ENCODE measurements around the gene SLC7A11. TPM values are rescaled to one million over a fixed set of nuclear protein-coding genes. Genes with fewer than 3 reads are reported as not detected.

The SLC7A11 gene
- total RNA-seq, 1 donor from 2014 or later = 9.6 TPM

GRCh38 chr4:138174981-138175794, 67.0 kb downstream of the SLC7A11 start:
- Histone ChIP-seq H3K4me2 (no peak overlapping the region), H3K9ac (no peak overlapping the region), H3F3A (ENCODE audit: low read depth) (no peaks in the 10 kb centered on the region), H2AFZ (replicated peaks) (no peak overlapping the region), H4K20me1 (ENCODE audit: low read depth) (no peaks in the 10 kb centered on the region), H3K4me1 (peaks cover 8% of the 10 kb centered on the region), H3K79me2 (ENCODE audit: low read depth) (no peaks in the 10 kb centered on the region), H3K27me3 (no peaks in the 10 kb centered on the region), H3K4me3 (no peak overlapping the region), H3K27ac (no peak overlapping the region), H3K9me3 (ENCODE audit: low read depth) (no peaks in the 10 kb centered on the region), H3K36me3 (no peaks in the 10 kb centered on the region)
- H3K4me3 Mint-ChIP-seq = no peak overlapping the region
- H3K4me1 Mint-ChIP-seq = peaks cover 6% of the 10 kb centered on the region
- H3K27ac Mint-ChIP-seq = no peak overlapping the region
- peak; percentile 18 for TF ChIP-seq CTCF (IDR thresholded peaks at IDR 0.05)
- TF ChIP-seq EZH2phosphoT487 (IDR thresholded peaks at IDR 0.05) = no peak
- H3K9me3 Mint-ChIP-seq = no peaks in the 10 kb centered on the region
- H3K27me3 Mint-ChIP-seq (ENCODE audit: insufficient read depth, low read depth) = no peaks in the 10 kb centered on the region
- peaks cover 6% of the 10 kb centered on the region for H3K36me3 Mint-ChIP-seq
- DNase-seq (ENCODE audit: low spot score) = no peak

- Histone ChIP-seq H3K9ac (no peak overlapping the region), H3K4me1 (peaks cover 20% of the 10 kb centered on the region), H3K9me3 (ENCODE audit: low read depth) (no peaks in the 10 kb centered on the region), H3K4me2 (no peak overlapping the region), H3K79me2 (ENCODE audit: low read depth) (no peaks in the 10 kb centered on the region), H4K20me1 (ENCODE audit: low read depth) (no peaks in the 10 kb centered on the region), H3K27ac (no peak overlapping the region), H3K4me3 (no peak overlapping the region), H3F3A (ENCODE audit: low read depth) (no peaks in the 10 kb centered on the region), H2AFZ (replicated peaks) (no peak overlapping the region), H3K36me3 (no peaks in the 10 kb centered on the region), H3K27me3 (no peaks in the 10 kb centered on the region)
- Mint-ChIP-seq H3K27ac (no peak overlapping the region), H3K36me3 (no peaks in the 10 kb centered on the region), H3K9me3 (no peaks in the 10 kb centered on the region), H3K4me1 (peaks cover 9% of the 10 kb centered on the region), H3K4me3 (no peak overlapping the region), H3K27me3 (ENCODE audit: insufficient read depth, low read depth) (no peaks in the 10 kb centered on the region)
- no peak for DNase-seq (ENCODE audit: low spot score)
- TF ChIP-seq EZH2phosphoT487 (IDR thresholded peaks at IDR 0.05) (no peak), CTCF (IDR thresholded peaks at IDR 0.05) (no peak), EZH2 (IDR thresholded peaks at IDR 0.05) (no peak)
Measured at GRCh38 chr4:138164208-138164607, 77.9 kb downstream of the SLC7A11 start.

- no peaks in the 10 kb centered on the region for H3F3A ChIP-seq (ENCODE audit: low read depth)
- H3K27ac Mint-ChIP-seq = no peak overlapping the region
- H3K27me3 ChIP-seq = no peaks in the 10 kb centered on the region
- H4K20me1 ChIP-seq (ENCODE audit: low read depth) = no peaks in the 10 kb centered on the region
- H3K36me3 Mint-ChIP-seq = no peaks in the 10 kb centered on the region
- no peaks in the 10 kb centered on the region for H3K79me2 ChIP-seq (ENCODE audit: low read depth)
- no peak for DNase-seq (ENCODE audit: low spot score)
- no peak overlapping the region for H3K4me3 Mint-ChIP-seq
- no peak overlapping the region for H2AFZ ChIP-seq (replicated peaks)
- H3K4me3 ChIP-seq = no peak overlapping the region
- no peaks in the 10 kb centered on the region for H3K36me3 ChIP-seq
- H3K27ac ChIP-seq = no peak overlapping the region
- no peak overlapping the region for H3K4me2 ChIP-seq
- no peak overlapping the region for H3K9ac ChIP-seq
- no peaks in the 10 kb centered on the region for H3K9me3 ChIP-seq (ENCODE audit: low read depth)
- peaks cover 20% of the 10 kb centered on the region for H3K4me1 ChIP-seq
- H3K27me3 Mint-ChIP-seq (ENCODE audit: insufficient read depth, low read depth) = no peaks in the 10 kb centered on the region
- TF ChIP-seq EZH2 (IDR thresholded peaks at IDR 0.05) (no peak), EZH2phosphoT487 (IDR thresholded peaks at IDR 0.05) (no peak), CTCF (IDR thresholded peaks at IDR 0.05) (no peak)
- peaks cover 9% of the 10 kb centered on the region for H3K4me1 Mint-ChIP-seq
- H3K9me3 Mint-ChIP-seq = no peaks in the 10 kb centered on the region
Measured at GRCh38 chr4:138163171-138163570, 79.0 kb downstream of the SLC7A11 start.
